ENCODE measurements around the gene NOS1AP. TPM values are rescaled to one million over a fixed set of nuclear protein-coding genes. Genes with fewer than 3 reads are reported as not detected.

The NOS1AP gene
- total RNA-seq, 1 donor from 2014 or later = 2.0 TPM

DNA sequence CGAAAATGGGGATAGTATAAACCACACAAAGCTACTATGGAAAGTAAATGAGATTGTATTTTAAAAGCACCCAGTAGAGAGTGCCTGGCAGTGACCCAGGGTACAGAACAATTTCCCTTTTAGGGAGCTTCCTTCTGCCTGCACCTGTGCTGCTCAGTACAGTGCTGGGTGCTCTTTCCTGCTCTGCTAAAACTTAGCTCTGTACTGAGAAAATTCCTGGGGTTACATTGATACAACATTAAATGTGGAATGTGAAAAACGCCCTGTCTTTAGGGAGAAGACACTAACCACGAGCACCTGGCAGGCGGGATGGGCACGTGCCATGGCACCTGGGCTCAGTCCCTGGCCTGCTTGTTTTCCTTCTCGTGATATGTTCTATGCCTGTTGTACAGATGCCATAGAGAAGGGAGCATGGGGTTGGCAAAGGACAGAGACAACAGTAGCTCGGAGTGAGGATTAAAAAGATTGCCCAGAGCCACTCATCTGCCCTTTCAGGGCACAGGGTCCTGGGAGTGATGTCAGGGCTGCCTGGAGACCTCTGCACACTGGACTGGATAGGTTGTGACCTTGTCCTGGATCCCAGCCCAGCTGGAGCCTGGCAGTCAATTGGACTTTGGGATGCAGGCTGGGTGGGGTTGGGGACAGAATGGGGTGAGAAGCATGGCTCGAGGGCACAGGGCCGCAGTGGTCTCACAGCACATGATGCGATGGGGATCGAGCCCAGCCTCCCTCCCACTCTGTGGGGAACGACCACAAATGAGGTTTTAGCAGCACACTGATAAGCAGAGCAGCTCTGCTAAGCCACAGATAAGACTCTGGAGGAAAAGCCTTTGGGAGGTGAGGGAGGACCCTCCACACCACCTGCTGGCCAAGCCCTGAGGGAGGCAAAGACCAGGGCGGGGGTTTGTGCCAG is 302.9 kb downstream of the NOS1AP start:
- Histone ChIP-seq H3K27ac (no peak overlapping the region), H3K4me3 (no peak overlapping the region), H3K36me3 (no peaks in the 10 kb centered on the region), H3K9me3 (no peaks in the 10 kb centered on the region), H3K4me1 (peaks cover 5% of the 10 kb centered on the region), H3K27me3 (no peaks in the 10 kb centered on the region)
- TF ChIP-seq POLR2A (IDR thresholded peaks at IDR 0.05) = no peak
- peak in 1 of 2 donors; percentile 54 for TF ChIP-seq POLR2AphosphoS5 (IDR thresholded peaks at IDR 0.05; ENCODE audit: insufficient read depth in 1 of 2, low read depth in 1 of 2)
- intact Hi-C loops (cut with DNase I) = no loop called here
- no peak for DNase-seq (ENCODE audit: extremely low spot score in 2 of 2)

GRCh38 chr1:162373072-162373427 is 303.6 kb downstream of the NOS1AP start:
- Histone ChIP-seq H3K27ac (no peak overlapping the region), H3K4me1 (peaks cover 5% of the 10 kb centered on the region), H3K27me3 (no peaks in the 10 kb centered on the region), H3K9me3 (no peaks in the 10 kb centered on the region), H3K4me3 (no peak overlapping the region), H3K36me3 (no peaks in the 10 kb centered on the region)
- no peak for DNase-seq (ENCODE audit: extremely low spot score in 2 of 2)
- intact Hi-C loops (cut with DNase I) = no loop called here
- TF ChIP-seq POLR2AphosphoS5 (IDR thresholded peaks at IDR 0.05; ENCODE audit: insufficient read depth in 1 of 2, low read depth in 1 of 2) (no peak), POLR2A (IDR thresholded peaks at IDR 0.05) (no peak), CTCF (IDR thresholded peaks at IDR 0.05) (no peak)

DNA sequence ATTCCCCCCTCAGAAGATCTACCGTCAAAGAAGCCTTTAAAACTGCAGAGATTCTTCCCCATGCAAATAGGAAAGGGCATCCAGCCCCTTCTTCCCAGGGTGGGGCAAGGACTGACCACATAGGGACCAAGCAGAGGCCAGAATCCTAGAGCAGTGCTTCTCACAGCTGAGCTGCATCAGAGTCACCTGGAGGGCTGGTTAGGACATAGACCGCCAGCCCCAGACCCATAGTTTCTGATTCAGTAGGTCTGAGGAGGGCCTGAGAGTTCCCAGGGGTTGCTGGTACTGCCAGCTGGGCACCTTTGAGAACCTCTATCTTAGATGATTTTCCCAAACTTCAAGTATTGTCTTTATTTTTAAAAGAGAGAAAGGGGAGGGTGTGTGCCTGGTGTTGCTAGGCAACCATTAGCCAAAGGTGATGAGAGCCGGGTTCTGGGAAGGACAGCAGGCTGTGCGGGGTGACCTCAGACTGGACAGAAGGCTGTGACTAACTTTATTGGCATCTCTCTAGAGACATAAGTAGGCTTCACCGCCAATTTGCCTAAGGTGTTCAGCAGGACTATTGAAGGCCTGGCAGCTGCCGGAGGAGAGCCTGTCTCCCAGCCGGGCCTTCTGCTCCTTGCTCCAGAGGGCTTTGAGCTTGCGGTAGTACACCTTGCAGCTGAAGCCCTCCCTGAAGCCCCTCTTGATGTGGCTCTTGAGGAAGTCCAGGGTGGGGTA is 304.2 kb downstream of the NOS1AP start:
- no peak for DNase-seq (ENCODE audit: extremely low spot score in 2 of 2)

DNA sequence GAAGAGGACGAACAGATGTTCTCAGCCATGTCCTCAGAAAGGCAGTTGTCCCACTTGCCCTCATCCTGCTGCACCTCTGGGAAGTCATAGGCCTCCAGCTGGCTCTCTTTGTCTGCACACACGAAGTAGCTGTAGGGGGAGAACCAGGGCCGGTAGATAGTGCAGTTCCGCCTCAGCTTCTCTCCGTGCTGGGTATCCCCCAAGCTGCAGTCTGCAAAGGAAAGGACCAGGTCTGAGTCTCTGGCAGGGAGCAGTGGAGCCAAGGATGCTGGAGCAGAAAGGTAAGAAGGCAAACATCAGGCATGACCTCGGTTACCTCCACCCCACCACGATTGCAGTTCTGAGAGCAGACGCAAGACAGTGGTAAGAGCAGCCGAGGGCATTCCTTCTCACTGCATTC is 304.9 kb downstream of the NOS1AP start:
- no peaks in the 10 kb centered on the region for H3K27me3 ChIP-seq
- H3K4me3 ChIP-seq = no peak overlapping the region
- no peaks in the 10 kb centered on the region for H3K36me3 ChIP-seq
- intact Hi-C loops (cut with DNase I) = no loop called here
- no peaks in the 10 kb centered on the region for H3K9me3 ChIP-seq
- TF ChIP-seq POLR2AphosphoS5 (IDR thresholded peaks at IDR 0.05; ENCODE audit: insufficient read depth in 1 of 2, low read depth in 1 of 2) (no peak), POLR2A (IDR thresholded peaks at IDR 0.05) (no peak)
- no peak for DNase-seq (ENCODE audit: extremely low spot score in 2 of 2)
- peaks cover 5% of the 10 kb centered on the region for H3K4me1 ChIP-seq
- no peak overlapping the region for H3K27ac ChIP-seq

More for the DNA sequence above, 304.2 kb downstream of the NOS1AP start:
- Histone ChIP-seq H3K4me1 (peaks cover 5% of the 10 kb centered on the region), H3K27me3 (no peaks in the 10 kb centered on the region), H3K27ac (no peak overlapping the region), H3K9me3 (no peaks in the 10 kb centered on the region), H3K36me3 (no peaks in the 10 kb centered on the region), H3K4me3 (no peak overlapping the region)
- TF ChIP-seq POLR2AphosphoS5 (IDR thresholded peaks at IDR 0.05; ENCODE audit: insufficient read depth in 1 of 2, low read depth in 1 of 2) (no peak), CTCF (IDR thresholded peaks at IDR 0.05) (no peak), POLR2A (IDR thresholded peaks at IDR 0.05) (no peak)
- intact Hi-C loops (cut with DNase I) = no loop called here

GRCh38 chr1:162375463-162375862 is 306.0 kb downstream of the NOS1AP start:
- Histone ChIP-seq H3K27me3 (no peaks in the 10 kb centered on the region), H3K9me3 (no peaks in the 10 kb centered on the region), H3K4me1 (peaks cover 5% of the 10 kb centered on the region), H3K27ac (no peak overlapping the region), H3K4me3 (no peak overlapping the region), H3K36me3 (no peaks in the 10 kb centered on the region)
- DNase-seq (ENCODE audit: extremely low spot score in 2 of 2) = no peak
- no peak for TF ChIP-seq POLR2AphosphoS5 (IDR thresholded peaks at IDR 0.05; ENCODE audit: insufficient read depth in 1 of 2, low read depth in 1 of 2)
- TF ChIP-seq CTCF (IDR thresholded peaks at IDR 0.05) = no peak
- no peak for TF ChIP-seq POLR2A (IDR thresholded peaks at IDR 0.05)
- intact Hi-C loops (cut with DNase I) = no loop called here

Measured in vagina (tissue), 2 donors.